ENCODE measurements around the gene CHAT. TPM values are rescaled to one million over a fixed set of nuclear protein-coding genes. Genes with fewer than 3 reads are reported as not detected.

Gene CHAT
- polyA plus RNA-seq, 1 donor from 2014 or later: not detected

- Histone ChIP-seq H2AFZ (ENCODE audit: low read depth, low read length) (no peak overlapping the region), H3F3A (ENCODE audit: insufficient read depth, low read length, poor library complexity, severe bottlenecking) (no peaks in the 10 kb centered on the region), H3K9me3 (ENCODE audit: low read length) (no peaks in the 10 kb centered on the region), H3K9ac (ENCODE audit: low read length) (no peak overlapping the region), H3K9me2 (ENCODE audit: insufficient read depth, low read length) (no peaks in the 10 kb centered on the region), H3K4me2 (ENCODE audit: low read length) (no peak overlapping the region), H3K36me3 (ENCODE audit: insufficient read depth, low read length) (no peaks in the 10 kb centered on the region), H3K4me3 (ENCODE audit: low read length) (no peak overlapping the region), H3K27me3 (ENCODE audit: insufficient read depth, low read depth, low read length) (peaks cover 36% of the 10 kb centered on the region), H3K27ac (ENCODE audit: low read length) (no peak overlapping the region), H4K20me1 (ENCODE audit: insufficient read depth) (no peaks in the 10 kb centered on the region), H3K79me2 (replicated peaks; ENCODE audit: insufficient read depth, low read length) (no peaks in the 10 kb centered on the region)
- TF ChIP-seq RAD21 (conservative IDR thresholded peaks at IDR 0.05) (no peak), SMC3 (conservative IDR thresholded peaks at IDR 0.05; ENCODE audit: poor library complexity) (no peak), REST (IDR thresholded peaks at IDR 0.05; ENCODE audit: borderline replicate concordance) (no peak), EZH2 (IDR thresholded peaks at IDR 0.05; ENCODE audit: borderline replicate concordance, insufficient read depth, low read length, poor library complexity, severe bottlenecking) (no peak), EP300 (conservative IDR thresholded peaks at IDR 0.05; ENCODE audit: poor library complexity, severe bottlenecking) (no peak), POLR2AphosphoS5 (IDR thresholded peaks at IDR 0.05) (no peak), TAF1 (IDR thresholded peaks at IDR 0.05; ENCODE audit: low read depth) (no peak)
- TF ChIP-seq, protein P1, sequence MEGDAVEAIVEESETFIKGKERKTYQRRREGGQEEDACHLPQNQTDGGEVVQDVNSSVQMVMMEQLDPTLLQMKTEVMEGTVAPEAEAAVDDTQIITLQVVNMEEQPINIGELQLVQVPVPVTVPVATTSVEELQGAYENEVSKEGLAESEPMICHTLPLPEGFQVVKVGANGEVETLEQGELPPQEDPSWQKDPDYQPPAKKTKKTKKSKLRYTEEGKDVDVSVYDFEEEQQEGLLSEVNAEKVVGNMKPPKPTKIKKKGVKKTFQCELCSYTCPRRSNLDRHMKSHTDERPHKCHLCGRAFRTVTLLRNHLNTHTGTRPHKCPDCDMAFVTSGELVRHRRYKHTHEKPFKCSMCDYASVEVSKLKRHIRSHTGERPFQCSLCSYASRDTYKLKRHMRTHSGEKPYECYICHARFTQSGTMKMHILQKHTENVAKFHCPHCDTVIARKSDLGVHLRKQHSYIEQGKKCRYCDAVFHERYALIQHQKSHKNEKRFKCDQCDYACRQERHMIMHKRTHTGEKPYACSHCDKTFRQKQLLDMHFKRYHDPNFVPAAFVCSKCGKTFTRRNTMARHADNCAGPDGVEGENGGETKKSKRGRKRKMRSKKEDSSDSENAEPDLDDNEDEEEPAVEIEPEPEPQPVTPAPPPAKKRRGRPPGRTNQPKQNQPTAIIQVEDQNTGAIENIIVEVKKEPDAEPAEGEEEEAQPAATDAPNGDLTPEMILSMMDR (IDR thresholded peaks at IDR 0.05; ENCODE audit: poor library complexity, severe bottlenecking): no peak
Measured at GRCh38 chr10:49620286-49620810, 6.5 kb downstream of the CHAT start.

- peaks cover 30% of the 10 kb centered on the region for H3K27me3 ChIP-seq (ENCODE audit: insufficient read depth, low read depth, low read length)
Measured at GRCh38 chr10:49620841-49621378, 7.1 kb downstream of the CHAT start.

More at GRCh38 chr10:49620841-49621378, 7.1 kb downstream of the CHAT start:
- Histone ChIP-seq H3K36me3 (ENCODE audit: insufficient read depth, low read length) (no peaks in the 10 kb centered on the region), H3F3A (ENCODE audit: insufficient read depth, low read length, poor library complexity, severe bottlenecking) (no peaks in the 10 kb centered on the region), H2AFZ (ENCODE audit: low read depth, low read length) (no peak overlapping the region), H3K4me2 (ENCODE audit: low read length) (no peak overlapping the region), H3K9me2 (ENCODE audit: insufficient read depth, low read length) (no peaks in the 10 kb centered on the region), H3K9me3 (ENCODE audit: low read length) (no peaks in the 10 kb centered on the region), H3K79me2 (replicated peaks; ENCODE audit: insufficient read depth, low read length) (no peaks in the 10 kb centered on the region), H3K9ac (ENCODE audit: low read length) (no peak overlapping the region), H3K4me3 (ENCODE audit: low read length) (no peak overlapping the region), H3K27ac (ENCODE audit: low read length) (no peak overlapping the region), H4K20me1 (ENCODE audit: insufficient read depth) (no peaks in the 10 kb centered on the region)
- TF ChIP-seq EP300 (conservative IDR thresholded peaks at IDR 0.05; ENCODE audit: poor library complexity, severe bottlenecking) (no peak), MXI1 (conservative IDR thresholded peaks at IDR 0.05; ENCODE audit: poor library complexity, severe bottlenecking) (no peak), SMC3 (conservative IDR thresholded peaks at IDR 0.05; ENCODE audit: poor library complexity) (no peak), TAF1 (IDR thresholded peaks at IDR 0.05; ENCODE audit: low read depth) (no peak), REST (IDR thresholded peaks at IDR 0.05; ENCODE audit: borderline replicate concordance) (no peak), EZH2 (IDR thresholded peaks at IDR 0.05; ENCODE audit: borderline replicate concordance, insufficient read depth, low read length, poor library complexity, severe bottlenecking) (no peak)
- TF ChIP-seq, protein P1 (IDR thresholded peaks at IDR 0.05; ENCODE audit: poor library complexity, severe bottlenecking): no peak

Measured in neural cell (in vitro differentiated cells).